Activated naive CD4-positive, alpha-beta T cell treated with anti-CD3 and anti-CD28 coated beads, Interleukin-2, amount 10 ng/mL, durations not matched to agents 7 days and 5 days (primary cell): ENCODE results near the gene PALM3.

Source experiments
- CTCF ChIA-PET: fragments of 350-600 bp; sonication (Branson Sonifier 250); formaldehyde crosslinking; loops from one replicate; lab custom pipeline; 2021; ENCODE audit warnings: antibody characterized with exemption; lab: Charles Lee
- DNase-seq: peaks from one replicate; pipeline ENCODE4 v3.0.0-alpha.2; 2020
- H3K27ac Mint-ChIP-seq: one replicate; pipeline ENCODE4 v1.8.0; 2021; ENCODE audit warnings: mild to moderate bottlenecking, moderate library complexity, mixed read lengths
- H3K27me3 Mint-ChIP-seq: one replicate; pipeline ENCODE4 v1.8.0; 2021; ENCODE audit warnings: mild to moderate bottlenecking, mixed read lengths
- H3K36me3 Mint-ChIP-seq: one replicate; pipeline ENCODE4 v1.8.0; 2021; ENCODE audit warnings: mixed read lengths
- H3K4me1 Mint-ChIP-seq: one replicate; pipeline ENCODE4 v1.8.0; 2021; ENCODE audit warnings: mixed read lengths
- H3K4me3 Mint-ChIP-seq: one replicate; pipeline ENCODE4 v1.8.0; 2021; ENCODE audit warnings: mild to moderate bottlenecking, moderate library complexity, mixed read lengths
- H3K9me3 Mint-ChIP-seq: one replicate; pipeline ENCODE4 v1.8.0; 2021; ENCODE audit warnings: mixed read lengths

PALM3 gene

GRCh38 chr19:14081797-14082674, 20.2 kb upstream of the PALM3 start:
- Mint-ChIP-seq H3K36me3 (no peaks in the 10 kb centered on the region), H3K9me3 (no peaks in the 10 kb centered on the region), H3K27ac (peak overlapping the region; percentile 86), H3K27me3 (no peaks in the 10 kb centered on the region), H3K4me1 (peaks cover 28% of the 10 kb centered on the region), H3K4me3 (peak overlapping the region; percentile 81)
- peak; percentile 52 for DNase-seq
- CTCF ChIA-PET = interaction anchor here (0.9 to 2.6 kb wide), 5 partner anchors 9 to 55 kb away, joined by 3 to 10 read pairs (median 4); partner anchors contain the start of genes ASF1B and MISP3

- peak overlapping the region; percentile 86 for H3K27ac Mint-ChIP-seq
- H3K4me3 Mint-ChIP-seq = peak overlapping the region; percentile 81
- DNase-seq = peak; percentile 99
- H3K9me3 Mint-ChIP-seq = no peaks in the 10 kb centered on the region
- H3K27me3 Mint-ChIP-seq = no peaks in the 10 kb centered on the region
- CTCF ChIA-PET = interaction anchor here (0.6 to 2.6 kb wide), 8 partner anchors 8 to 202 kb away, joined by 3 to 10 read pairs (median 4); partner anchors contain the start of genes ASF1B and MISP3
- no peaks in the 10 kb centered on the region for H3K36me3 Mint-ChIP-seq
- H3K4me1 Mint-ChIP-seq = peaks cover 30% of the 10 kb centered on the region
Observed at GRCh38 chr19:14080887-14081796, 19.3 kb upstream of the PALM3 start.

- H3K36me3 Mint-ChIP-seq = no peaks in the 10 kb centered on the region
- CTCF ChIA-PET = interaction anchor here (0.6 to 2.7 kb wide), 5 partner anchors 10 to 197 kb away, joined by 3 to 13 read pairs (median 3); no protein-coding TSS in a partner anchor
- peak overlapping the region; percentile 42 for H3K27ac Mint-ChIP-seq
- no peak for DNase-seq
- H3K9me3 Mint-ChIP-seq = no peaks in the 10 kb centered on the region
- H3K4me3 Mint-ChIP-seq = no peak overlapping the region
- H3K4me1 Mint-ChIP-seq = peaks cover 49% of the 10 kb centered on the region
- peaks cover 16% of the 10 kb centered on the region for H3K27me3 Mint-ChIP-seq
Observed at GRCh38 chr19:14078411-14078810, 16.5 kb upstream of the PALM3 start.

GRCh38 chr19:14073925-14074838, 12.3 kb upstream of the PALM3 start:
- DNase-seq = peak; percentile 43
- Mint-ChIP-seq H3K4me1 (peaks cover 32% of the 10 kb centered on the region), H3K36me3 (no peaks in the 10 kb centered on the region), H3K27ac (peak overlapping the region; percentile 85), H3K9me3 (no peaks in the 10 kb centered on the region), H3K27me3 (peaks cover 56% of the 10 kb centered on the region), H3K4me3 (peak overlapping the region; percentile 91)
- CTCF ChIA-PET = interaction anchor here (0.9 to 6.7 kb wide), 12 partner anchors 8 to 202 kb away, joined by 3 to 70 read pairs (median 5); partner anchors contain the start of gene ASF1B

- Mint-ChIP-seq H3K4me3 (peak overlapping the region; percentile 91), H3K4me1 (peaks cover 32% of the 10 kb centered on the region), H3K27me3 (peaks cover 59% of the 10 kb centered on the region), H3K27ac (peak overlapping the region; percentile 85), H3K36me3 (no peaks in the 10 kb centered on the region), H3K9me3 (no peaks in the 10 kb centered on the region)
- CTCF ChIA-PET = interaction anchor here (0.9 to 6.7 kb wide), 15 partner anchors 8 to 201 kb away, joined by 3 to 70 read pairs (median 4); partner anchors contain the start of gene ASF1B
- peak; percentile 81 for DNase-seq
Observed at GRCh38 chr19:14073261-14073924, 11.5 kb upstream of the PALM3 start.

GRCh38 chr19:14072535-14073260, 10.8 kb upstream of the PALM3 start, which contains the start of gene MISP3:
TSS of gene MISP3 (plus strand) at chr19:14072786. CDS start at chr19:14073310, 524 bp downstream.
- no peaks in the 10 kb centered on the region for H3K36me3 Mint-ChIP-seq
- peak within 1 kb of the TSS; percentile 91 for H3K4me3 Mint-ChIP-seq
- peak within 1 kb of the TSS; percentile 85 for H3K27ac Mint-ChIP-seq
- H3K27me3 Mint-ChIP-seq = peaks cover 59% of the 10 kb centered on the region
- DNase-seq = peak; percentile 54
- no peaks in the 10 kb centered on the region for H3K9me3 Mint-ChIP-seq
- CTCF ChIA-PET = interaction anchor here (0.7 to 6.7 kb wide), 13 partner anchors 9 to 197 kb away, joined by 3 to 70 read pairs (median 5); partner anchors contain the start of genes ASF1B and IL27RA
- peaks cover 32% of the 10 kb centered on the region for H3K4me1 Mint-ChIP-seq

- Mint-ChIP-seq H3K9me3 (no peaks in the 10 kb centered on the region), H3K4me1 (peaks cover 25% of the 10 kb centered on the region), H3K27me3 (peaks cover 71% of the 10 kb centered on the region), H3K4me3 (no peak overlapping the region), H3K36me3 (no peaks in the 10 kb centered on the region), H3K27ac (no peak overlapping the region)
- CTCF ChIA-PET = interaction anchor here (1.2 to 6.7 kb wide), 5 partner anchors 12 to 195 kb away, joined by 3 to 70 read pairs (median 6); no protein-coding TSS in a partner anchor
- DNase-seq = no peak
Observed at GRCh38 chr19:14070268-14071050, 8.6 kb upstream of the PALM3 start.

- Mint-ChIP-seq H3K27me3 (peaks cover 50% of the 10 kb centered on the region), H3K4me3 (no peak overlapping the region), H3K9me3 (no peaks in the 10 kb centered on the region), H3K36me3 (no peaks in the 10 kb centered on the region), H3K27ac (no peak overlapping the region), H3K4me1 (peaks cover 2% of the 10 kb centered on the region)
- CTCF ChIA-PET = no interaction called here
- no peak for DNase-seq
Observed at GRCh38 chr19:14066134-14066533, 4.3 kb upstream of the PALM3 start.

- H3K36me3 Mint-ChIP-seq = no peaks in the 10 kb centered on the region
Observed at GRCh38 chr19:14063105-14063504, 1.2 kb upstream of the PALM3 start.

GRCh38 chr19:14062558-14062855, 631 bp upstream of the PALM3 start:
- peaks cover 62% of the 10 kb centered on the region for H3K27me3 Mint-ChIP-seq
- H3K9me3 Mint-ChIP-seq = no peaks in the 10 kb centered on the region
- H3K27ac Mint-ChIP-seq = no peak overlapping the region
- H3K4me3 Mint-ChIP-seq = no peak overlapping the region
- no peak for DNase-seq
- H3K36me3 Mint-ChIP-seq = no peaks in the 10 kb centered on the region
- H3K4me1 Mint-ChIP-seq = peaks cover 17% of the 10 kb centered on the region
- CTCF ChIA-PET = no interaction called here

More at GRCh38 chr19:14063105-14063504, 1.2 kb upstream of the PALM3 start:
- CTCF ChIA-PET = no interaction called here
- DNase-seq = no peak
- no peaks in the 10 kb centered on the region for H3K9me3 Mint-ChIP-seq
- H3K27ac Mint-ChIP-seq = no peak overlapping the region
- H3K4me3 Mint-ChIP-seq = no peak overlapping the region
- H3K4me1 Mint-ChIP-seq = peaks cover 12% of the 10 kb centered on the region
- peaks cover 57% of the 10 kb centered on the region for H3K27me3 Mint-ChIP-seq

- no peaks in the 10 kb centered on the region for H3K9me3 Mint-ChIP-seq
- DNase-seq = no peak
- H3K4me3 Mint-ChIP-seq = no peak overlapping the region
- no peak overlapping the region for H3K27ac Mint-ChIP-seq
- CTCF ChIA-PET = interaction anchor here (0.6 to 6.1 kb wide), 8 partner anchors 10 to 180 kb away, joined by 3 to 70 read pairs (median 8); partner anchors contain the start of gene MISP3
- H3K27me3 Mint-ChIP-seq = peaks cover 66% of the 10 kb centered on the region
- H3K4me1 Mint-ChIP-seq = peaks cover 21% of the 10 kb centered on the region
- H3K36me3 Mint-ChIP-seq = no peaks in the 10 kb centered on the region
Observed at GRCh38 chr19:14061081-14061749, 661 bp downstream of the PALM3 start.
